ENCODE results near the gene IL18BP. TPM values are rescaled to one million over a fixed set of nuclear protein-coding genes. Genes with fewer than 3 reads are reported as not detected.

The IL18BP gene
- total and polyA plus RNA-seq, 2 of the 13 experiments (the other 11 are each of a cell fraction or from before 2014, with no cell fraction given), result 4.1 to 12.8 TPM

DNA sequence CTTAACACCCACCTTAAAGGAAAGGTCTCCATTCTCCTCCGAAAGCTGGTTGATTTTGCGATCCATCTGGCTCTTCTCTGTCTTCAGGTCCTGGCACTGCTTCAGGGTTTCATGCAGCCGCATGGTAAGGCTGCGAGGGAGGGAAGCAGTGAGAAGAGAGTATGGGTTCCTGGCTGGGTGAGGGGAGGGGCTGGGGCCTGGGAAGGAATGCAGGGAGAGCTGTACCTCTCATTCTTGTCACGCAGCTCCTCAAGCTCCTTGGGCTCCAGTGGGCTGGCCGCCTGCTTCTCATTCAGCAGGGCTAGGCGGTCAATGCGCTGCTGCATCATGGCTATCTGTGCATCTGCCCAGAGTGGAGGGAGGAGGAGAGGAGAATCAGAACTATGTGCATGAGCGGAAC lies 19.5 kb downstream of the IL18BP start:
- no peaks in the 10 kb centered on the region for H3K27me3 ChIP-seq (ENCODE audit: control insufficient read depth in 1 of 2, insufficient read depth in 2 of 2, low read length in 2 of 2)
- ChIA-PET POLR2A (no interaction called here), CTCF (ENCODE audit: low intra/inter-chr PET ratio, low total read pairs) (no interaction called here)
- H3K4me2 ChIP-seq (ENCODE audit: low read depth, low read length), result no peak overlapping the region
- no peak overlapping the region for H3K27ac ChIP-seq (ENCODE audit: extremely low read length, insufficient read depth, low read length)
- no peak for ATAC-seq
- no peak overlapping the region for H2AFZ ChIP-seq (ENCODE audit: low read length)
- FAIRE-seq, result no peak
- H3K4me3 ChIP-seq (replicated peaks in 1 of 3; ENCODE audit: insufficient read depth in 1 of 3, low read depth in 2 of 3, low read length in 3 of 3), result no peak overlapping the region
- H3K9me3 ChIP-seq (ENCODE audit: low read length), result no peaks in the 10 kb centered on the region
- no peaks in the 10 kb centered on the region for H4K20me1 ChIP-seq (ENCODE audit: insufficient read depth, low read length)
- TF ChIP-seq GZF1 (CRISPR knock-in tag; IDR thresholded peaks at IDR 0.05), result no peak
- TF ChIP-seq, protein P1, sequence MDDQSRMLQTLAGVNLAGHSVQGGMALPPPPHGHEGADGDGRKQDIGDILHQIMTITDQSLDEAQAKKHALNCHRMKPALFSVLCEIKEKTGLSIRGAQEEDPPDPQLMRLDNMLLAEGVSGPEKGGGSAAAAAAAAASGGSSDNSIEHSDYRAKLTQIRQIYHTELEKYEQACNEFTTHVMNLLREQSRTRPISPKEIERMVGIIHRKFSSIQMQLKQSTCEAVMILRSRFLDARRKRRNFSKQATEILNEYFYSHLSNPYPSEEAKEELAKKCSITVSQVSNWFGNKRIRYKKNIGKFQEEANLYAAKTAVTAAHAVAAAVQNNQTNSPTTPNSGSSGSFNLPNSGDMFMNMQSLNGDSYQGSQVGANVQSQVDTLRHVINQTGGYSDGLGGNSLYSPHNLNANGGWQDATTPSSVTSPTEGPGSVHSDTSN (CRISPR knock-in tag; IDR thresholded peaks at IDR 0.05; ENCODE audit: borderline replicate concordance), result no peak
- TF ChIP-seq CAMTA2 (CRISPR knock-in tag; IDR thresholded peaks at IDR 0.05; ENCODE audit: borderline replicate concordance), result no peak
- no peak for TF ChIP-seq U2AF2 (IDR thresholded peaks at IDR 0.05; ENCODE audit: low read depth, low read length)
- TF ChIP-seq, protein P2, sequence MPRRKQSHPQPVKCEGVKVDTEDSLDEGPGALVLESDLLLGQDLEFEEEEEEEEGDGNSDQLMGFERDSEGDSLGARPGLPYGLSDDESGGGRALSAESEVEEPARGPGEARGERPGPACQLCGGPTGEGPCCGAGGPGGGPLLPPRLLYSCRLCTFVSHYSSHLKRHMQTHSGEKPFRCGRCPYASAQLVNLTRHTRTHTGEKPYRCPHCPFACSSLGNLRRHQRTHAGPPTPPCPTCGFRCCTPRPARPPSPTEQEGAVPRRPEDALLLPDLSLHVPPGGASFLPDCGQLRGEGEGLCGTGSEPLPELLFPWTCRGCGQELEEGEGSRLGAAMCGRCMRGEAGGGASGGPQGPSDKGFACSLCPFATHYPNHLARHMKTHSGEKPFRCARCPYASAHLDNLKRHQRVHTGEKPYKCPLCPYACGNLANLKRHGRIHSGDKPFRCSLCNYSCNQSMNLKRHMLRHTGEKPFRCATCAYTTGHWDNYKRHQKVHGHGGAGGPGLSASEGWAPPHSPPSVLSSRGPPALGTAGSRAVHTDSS (CRISPR knock-in tag; conservative IDR thresholded peaks at IDR 0.05), result no peak
- no peak for TF ChIP-seq PAX8 (CRISPR knock-in tag; IDR thresholded peaks at IDR 0.05; ENCODE audit: borderline replicate concordance)
- TF ChIP-seq ZNF3 (CRISPR knock-in tag; IDR thresholded peaks at IDR 0.05), result no peak
- TF ChIP-seq ZFP36 (IDR thresholded peaks at IDR 0.05; ENCODE audit: borderline replicate concordance, low read depth, low read length, partially characterized antibody), result no peak
- no peak for TF ChIP-seq ZNF562 (CRISPR knock-in tag; IDR thresholded peaks at IDR 0.05; ENCODE audit: borderline replicate concordance)
- TF ChIP-seq ZNF207 (IDR thresholded peaks at IDR 0.05; ENCODE audit: borderline replicate concordance), result no peak
- TF ChIP-seq, protein P3, sequence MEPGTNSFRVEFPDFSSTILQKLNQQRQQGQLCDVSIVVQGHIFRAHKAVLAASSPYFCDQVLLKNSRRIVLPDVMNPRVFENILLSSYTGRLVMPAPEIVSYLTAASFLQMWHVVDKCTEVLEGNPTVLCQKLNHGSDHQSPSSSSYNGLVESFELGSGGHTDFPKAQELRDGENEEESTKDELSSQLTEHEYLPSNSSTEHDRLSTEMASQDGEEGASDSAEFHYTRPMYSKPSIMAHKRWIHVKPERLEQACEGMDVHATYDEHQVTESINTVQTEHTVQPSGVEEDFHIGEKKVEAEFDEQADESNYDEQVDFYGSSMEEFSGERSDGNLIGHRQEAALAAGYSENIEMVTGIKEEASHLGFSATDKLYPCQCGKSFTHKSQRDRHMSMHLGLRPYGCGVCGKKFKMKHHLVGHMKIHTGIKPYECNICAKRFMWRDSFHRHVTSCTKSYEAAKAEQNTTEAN (CRISPR knock-in tag; conservative IDR thresholded peaks at IDR 0.05), result no peak
- TF ChIP-seq GATA4 (IDR thresholded peaks at IDR 0.05; ENCODE audit: borderline replicate concordance, low read depth), result no peak
- TF ChIP-seq HOXD1 (CRISPR knock-in tag; IDR thresholded peaks at IDR 0.05), result no peak
- H3K79me2 ChIP-seq (ENCODE audit: insufficient read depth, low read length), result no peaks in the 10 kb centered on the region
- BruUV-seq (replicated peaks), result no TSS peak
- in situ Hi-C loops (cut with HindIII; ENCODE audit: extremely low pct_ligation_motif_present, low pct_unique_long_range_greater_than_20kb) (no loop called here), intact Hi-C loops (cut with micrococcal nuclease; ENCODE audit: unreplicated experiment) (no loop called here)
- peaks cover 67 to 97% of the 10 kb centered on the region in 2 experiments for H3K36me3 ChIP-seq (replicated peaks in 1 of 2; ENCODE audit: control insufficient read depth in 1 of 2, insufficient read depth in 2 of 2, low read length in 2 of 2)
- WGBS (ENCODE audit: low lambda C conversion rate), result 99% methylated on average over 9 of the region's 9 CpGs
- no peak overlapping the region for H3K9ac ChIP-seq (ENCODE audit: insufficient read depth, low read depth, low read length)
- DNase-seq (ENCODE audit: low spot score), result no peak
- no peaks in the 10 kb centered on the region for H3K4me1 ChIP-seq (ENCODE audit: insufficient read depth, low read length)
